Activated CD8-positive, alpha-beta T cell treated with anti-CD3 and anti-CD28 coated beads for 36 hours (primary cell): ENCODE data around the gene MAN2A1. TPM values are rescaled to one million over a fixed set of nuclear protein-coding genes. Genes with fewer than 3 reads are reported as not detected.

Experiments used
- ATAC-seq: fragments of 200-7000 bp; cut with Tn5 transposase; one replicate; pipeline ENCODE4 v1.10.0; 2021; ENCODE audit warnings: mild to moderate bottlenecking, moderate library complexity
- CTCF ChIA-PET: fragments of 350-600 bp; sonication (Branson Sonifier 250); formaldehyde crosslinking; loops from one replicate; lab custom pipeline; 2021; ENCODE audit warnings: antibody characterized with exemption; lab: Charles Lee
- POLR2A ChIA-PET: fragments of 350-600 bp; sonication (Branson Sonifier 250); formaldehyde crosslinking; loops from one replicate; lab custom pipeline; 2021; ENCODE audit warnings: antibody characterized with exemption; lab: Charles Lee
- DNase-seq: peaks from one replicate; pipeline ENCODE4 v3.0.0-alpha.2; 2020
- H3K27ac Mint-ChIP-seq: one replicate; pipeline ENCODE4 v1.8.0; 2021; ENCODE audit warnings: mild to moderate bottlenecking, mixed read lengths
- H3K27me3 Mint-ChIP-seq: one replicate; pipeline ENCODE4 v1.8.0; 2021; ENCODE audit warnings: mixed read lengths
- H3K36me3 Mint-ChIP-seq: one replicate; pipeline ENCODE4 v1.8.0; 2021; ENCODE audit warnings: low read depth, mixed read lengths
- H3K4me1 Mint-ChIP-seq: one replicate; pipeline ENCODE4 v1.8.0; 2021; ENCODE audit warnings: low read depth, mixed read lengths
- H3K4me3 Mint-ChIP-seq: one replicate; pipeline ENCODE4 v1.8.0; 2021; ENCODE audit warnings: mild to moderate bottlenecking, moderate library complexity, mixed read lengths
- H3K9me3 Mint-ChIP-seq: one replicate; pipeline ENCODE4 v1.8.0; 2021; ENCODE audit warnings: mixed read lengths
- CTCF ChIP-seq: fragments of 200-600 bp; IDR thresholded peaks from one replicate; pipeline ENCODE4 v1.8.0; 2022; ENCODE audit warnings: antibody characterized with exemption, mild to moderate bottlenecking
- intact Hi-C: fragments of 100-400 bp; cut with micrococcal nuclease; formaldehyde crosslinking; loops from one replicate; pipeline ENCODE4 v1.10.0; 2022
- total RNA-seq, 2 experiments: library from RNA; stranded (reverse); gene quantifications; one replicate each; pipeline ENCODE4 v1.2.3, GENCODE V29; 2021

MAN2A1 gene
- total RNA-seq, 2 experiments from 2014 or later, result 29.9 to 30.6 TPM

- no peak for DNase-seq
- ATAC-seq, result no peak
- intact Hi-C loops, result no loop called here
- H3K4me3 Mint-ChIP-seq, result no peak overlapping the region
- no peaks in the 10 kb centered on the region for H3K27me3 Mint-ChIP-seq
- ChIA-PET CTCF (interaction anchor here (1.0 kb wide), 1 partner anchor 88 kb away, joined by 4 read pairs; no protein-coding TSS in a partner anchor), POLR2A (no interaction called here)
- H3K4me1 Mint-ChIP-seq, result peaks cover 10% of the 10 kb centered on the region
- peaks cover 51% of the 10 kb centered on the region for H3K36me3 Mint-ChIP-seq
- H3K27ac Mint-ChIP-seq, result no peak overlapping the region
- TF ChIP-seq CTCF, result no peak
- H3K9me3 Mint-ChIP-seq, result no peaks in the 10 kb centered on the region
Observed at GRCh38 chr5:109833946-109834345, 144.2 kb downstream of the MAN2A1 start.

- CTCF ChIA-PET, result no interaction called here
- Mint-ChIP-seq H3K9me3 (no peaks in the 10 kb centered on the region), H3K36me3 (peaks cover 65% of the 10 kb centered on the region), H3K4me3 (no peak overlapping the region), H3K27ac (no peak overlapping the region), H3K27me3 (no peaks in the 10 kb centered on the region), H3K4me1 (peaks cover 8% of the 10 kb centered on the region)
- POLR2A ChIA-PET, result no interaction called here
- DNase-seq (no peak), ATAC-seq (no peak)
- intact Hi-C loops, result no loop called here
- no peak for TF ChIP-seq CTCF
Observed at GRCh38 chr5:109836280-109836679, 146.6 kb downstream of the MAN2A1 start.

GRCh38 chr5:109837231-109837861 lies 147.6 kb downstream of the MAN2A1 start:
- POLR2A ChIA-PET, result interaction anchor here (0.8 kb wide), 1 partner anchor 14 kb away, joined by 5 read pairs; no protein-coding TSS in a partner anchor
- no peaks in the 10 kb centered on the region for H3K27me3 Mint-ChIP-seq
- H3K9me3 Mint-ChIP-seq, result no peaks in the 10 kb centered on the region
- peaks cover 8% of the 10 kb centered on the region for H3K4me1 Mint-ChIP-seq
- DNase-seq (no peak), ATAC-seq (no peak)
- H3K4me3 Mint-ChIP-seq, result no peak overlapping the region
- intact Hi-C loops, result no loop called here
- H3K36me3 Mint-ChIP-seq, result peaks cover 67% of the 10 kb centered on the region
- no peak overlapping the region for H3K27ac Mint-ChIP-seq
- CTCF ChIA-PET, result no interaction called here
- TF ChIP-seq CTCF, result no peak

DNA sequence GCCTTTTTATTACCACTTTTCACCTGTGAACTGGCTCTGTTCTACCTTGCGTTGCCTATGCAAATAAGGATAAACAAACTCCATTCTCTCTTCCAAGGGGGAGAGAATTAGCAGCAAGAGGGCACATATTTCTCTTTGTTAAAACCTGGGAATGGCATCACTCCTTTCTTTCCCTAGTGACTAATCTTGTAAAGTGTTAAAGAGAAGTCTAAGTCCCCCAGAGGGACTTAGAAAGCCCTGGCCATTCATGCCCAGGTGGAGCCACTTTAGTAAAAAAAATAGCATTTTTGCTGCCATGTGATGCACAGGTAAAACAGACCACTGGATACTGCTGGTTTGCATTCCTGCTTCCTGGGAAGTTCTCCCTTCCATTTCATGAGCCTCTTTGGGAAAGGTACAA lies 148.4 kb downstream of the MAN2A1 start:
- ChIA-PET CTCF (no interaction called here), POLR2A (interaction anchor here (0.8 kb wide), 1 partner anchor 13 kb away, joined by 5 read pairs; no protein-coding TSS in a partner anchor)
- H3K27me3 Mint-ChIP-seq, result no peaks in the 10 kb centered on the region
- peaks cover 8% of the 10 kb centered on the region for H3K4me1 Mint-ChIP-seq
- no peak for ATAC-seq
- H3K36me3 Mint-ChIP-seq, result peaks cover 67% of the 10 kb centered on the region
- no peak for DNase-seq
- intact Hi-C loops, result no loop called here
- H3K9me3 Mint-ChIP-seq, result no peaks in the 10 kb centered on the region
- H3K27ac Mint-ChIP-seq, result no peak overlapping the region
- TF ChIP-seq CTCF, result no peak
- H3K4me3 Mint-ChIP-seq, result no peak overlapping the region

GRCh38 chr5:109844148-109844547 lies 154.4 kb downstream of the MAN2A1 start:
- H3K27me3 Mint-ChIP-seq, result no peaks in the 10 kb centered on the region
- intact Hi-C loops, result no loop called here
- TF ChIP-seq CTCF, result peak; percentile 16
- POLR2A ChIA-PET, result no interaction called here
- peaks cover 7% of the 10 kb centered on the region for H3K9me3 Mint-ChIP-seq
- H3K4me1 Mint-ChIP-seq, result peaks cover 27% of the 10 kb centered on the region
- DNase-seq (no peak), ATAC-seq (no peak)
- H3K27ac Mint-ChIP-seq, result no peak overlapping the region
- CTCF ChIA-PET, result no interaction called here
- H3K36me3 Mint-ChIP-seq, result peaks cover 78% of the 10 kb centered on the region
- no peak overlapping the region for H3K4me3 Mint-ChIP-seq
